ENCODE data around the gene NOPCHAP1.

The NOPCHAP1 gene

GRCh38 chr12:105020241-105020962 lies 34.3 kb downstream of the NOPCHAP1 start:
- DNase-seq (ENCODE audit: low read depth): no peak

GRCh38 chr12:105024928-105025327 lies 38.8 kb downstream of the NOPCHAP1 start:
- no peak for DNase-seq (ENCODE audit: low read depth)

GRCh38 chr12:105025890-105026289 lies 39.8 kb downstream of the NOPCHAP1 start:
- no peak for DNase-seq (ENCODE audit: low read depth)

GRCh38 chr12:105026411-105026810 lies 40.3 kb downstream of the NOPCHAP1 start:
- no peak for DNase-seq (ENCODE audit: low read depth)

GRCh38 chr12:105030820-105031807 lies 45.0 kb downstream of the NOPCHAP1 start:
- DNase-seq (ENCODE audit: low read depth): no peak

GRCh38 chr12:105032703-105033357 lies 46.7 kb downstream of the NOPCHAP1 start:
- DNase-seq (ENCODE audit: low read depth): no peak

- DNase-seq (ENCODE audit: low read depth): no peak
Observed at GRCh38 chr12:105033851-105034250, 47.7 kb downstream of the NOPCHAP1 start.

All from T-helper 22 cell (primary cell).